ENCODE results near the gene RCSD1.

DNA sequence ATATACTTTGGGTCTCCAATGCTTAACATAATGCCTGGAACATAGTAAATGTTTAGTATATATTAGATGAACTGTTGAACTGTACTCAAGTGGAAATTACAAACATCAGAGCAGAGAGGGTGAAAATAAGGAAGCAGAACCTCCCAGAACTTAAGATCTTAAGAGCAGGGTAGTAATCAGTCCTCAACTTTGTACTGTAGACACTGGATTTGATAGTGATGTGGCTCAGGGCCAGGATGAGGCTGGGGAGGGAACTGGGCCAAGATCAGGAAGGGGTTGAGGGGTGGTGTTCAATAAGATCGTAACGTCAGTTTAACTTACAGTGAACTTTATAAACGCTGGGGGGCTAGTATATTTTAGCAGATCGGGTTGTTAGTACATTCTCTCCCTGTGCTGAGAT is 107.1 kb downstream of the RCSD1 start:
- TF ChIP-seq, protein P1, sequence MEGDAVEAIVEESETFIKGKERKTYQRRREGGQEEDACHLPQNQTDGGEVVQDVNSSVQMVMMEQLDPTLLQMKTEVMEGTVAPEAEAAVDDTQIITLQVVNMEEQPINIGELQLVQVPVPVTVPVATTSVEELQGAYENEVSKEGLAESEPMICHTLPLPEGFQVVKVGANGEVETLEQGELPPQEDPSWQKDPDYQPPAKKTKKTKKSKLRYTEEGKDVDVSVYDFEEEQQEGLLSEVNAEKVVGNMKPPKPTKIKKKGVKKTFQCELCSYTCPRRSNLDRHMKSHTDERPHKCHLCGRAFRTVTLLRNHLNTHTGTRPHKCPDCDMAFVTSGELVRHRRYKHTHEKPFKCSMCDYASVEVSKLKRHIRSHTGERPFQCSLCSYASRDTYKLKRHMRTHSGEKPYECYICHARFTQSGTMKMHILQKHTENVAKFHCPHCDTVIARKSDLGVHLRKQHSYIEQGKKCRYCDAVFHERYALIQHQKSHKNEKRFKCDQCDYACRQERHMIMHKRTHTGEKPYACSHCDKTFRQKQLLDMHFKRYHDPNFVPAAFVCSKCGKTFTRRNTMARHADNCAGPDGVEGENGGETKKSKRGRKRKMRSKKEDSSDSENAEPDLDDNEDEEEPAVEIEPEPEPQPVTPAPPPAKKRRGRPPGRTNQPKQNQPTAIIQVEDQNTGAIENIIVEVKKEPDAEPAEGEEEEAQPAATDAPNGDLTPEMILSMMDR (IDR thresholded peaks at IDR 0.05) = no peak
- no peak for TF ChIP-seq POLR2A (IDR thresholded peaks at IDR 0.05)

Measured in lower leg skin (tissue), 3 donors.